GM23338 (cell line): ENCODE results near the gene CNPY2. TPM values are rescaled to one million over a fixed set of nuclear protein-coding genes. Genes with fewer than 3 reads are reported as not detected.

Source experiments
- ATAC-seq: fragments of 200-7000 bp; cut with Tn5 transposase; 3 replicates; pipeline ENCODE4 v1.9.1; 2020
- DNase-seq: peaks from one replicate; pipeline ENCODE4 v3.0.0-alpha.2; 2015; ENCODE audit warnings: low spot score
- H2AFZ ChIP-seq: fragments of 200-600 bp; sonication (generic); 2 replicates; pipeline ENCODE4 v1.8.0; 2016; ENCODE audit warnings: antibody characterized with exemption, mild to moderate bottlenecking, moderate library complexity
- H3F3A ChIP-seq: fragments of 200-600 bp; sonication (generic); replicated peaks from 2 replicates; pipeline ENCODE4 v1.8.0; 2017; ENCODE audit warnings: antibody characterized with exemption, mixed run types, low read depth
- H3K27ac ChIP-seq: fragments of 200-600 bp; sonication (generic); 2 replicates; pipeline ENCODE4 v1.6.1; 2016; ENCODE audit warnings: low read depth
- H3K27me3 ChIP-seq: fragments of 200-600 bp; sonication (generic); 2 replicates; pipeline ENCODE4 v1.8.0; 2016; ENCODE audit warnings: mild to moderate bottlenecking, mixed run types, moderate library complexity; ENCODE audit not compliant: insufficient read depth
- H3K36me3 ChIP-seq: fragments of 200-600 bp; sonication (generic); 2 replicates; pipeline ENCODE4 v1.8.0; 2016; ENCODE audit warnings: mild to moderate bottlenecking; ENCODE audit not compliant: insufficient read depth
- H3K4me1 ChIP-seq: fragments of 200-600 bp; sonication (generic); 2 replicates; pipeline ENCODE4 v1.8.0; 2016; ENCODE audit warnings: mild to moderate bottlenecking, moderate library complexity; ENCODE audit not compliant: insufficient read depth
- H3K4me2 ChIP-seq: fragments of 200-600 bp; sonication (generic); 2 replicates; pipeline ENCODE4 v1.7.1; 2017; ENCODE audit warnings: mixed run types
- H3K4me3 ChIP-seq: fragments of 200-600 bp; sonication (generic); 2 replicates; pipeline ENCODE4 v1.6.1; 2016; ENCODE audit warnings: mixed run types
- H3K79me2 ChIP-seq: fragments of 200-600 bp; sonication (generic); replicated peaks from 2 replicates; pipeline ENCODE4 v1.8.0; 2017; ENCODE audit warnings: mild to moderate bottlenecking; ENCODE audit not compliant: insufficient read depth
- H3K9me2 ChIP-seq: fragments of 200-600 bp; sonication (generic); 2 replicates; pipeline ENCODE4 v1.8.0; 2017; ENCODE audit not compliant: insufficient read depth
- H4K20me1 ChIP-seq: fragments of 200-600 bp; sonication (generic); replicated peaks from 2 replicates; pipeline ENCODE4 v1.8.0; 2017; ENCODE audit warnings: mild to moderate bottlenecking; ENCODE audit not compliant: insufficient read depth
- H3K27ac Mint-ChIP-seq: 2 replicates; pipeline ENCODE4 v1.8.0; 2020; ENCODE audit warnings: inconsistent platforms, mild to moderate bottlenecking, moderate library complexity, mixed read lengths
- H3K27me3 Mint-ChIP-seq: 3 replicates; pipeline ENCODE4 v1.8.0; 2022; ENCODE audit warnings: low read depth, mild to moderate bottlenecking, moderate library complexity, mixed read lengths, inconsistent platforms; ENCODE audit not compliant: insufficient read depth, poor library complexity
- H3K36me3 Mint-ChIP-seq: 3 replicates; pipeline ENCODE4 v1.8.0; 2021; ENCODE audit warnings: low read depth, mild to moderate bottlenecking, inconsistent platforms, moderate library complexity, mixed read lengths
- H3K4me1 Mint-ChIP-seq: 3 replicates; pipeline ENCODE4 v1.8.0; 2020; ENCODE audit warnings: mild to moderate bottlenecking, inconsistent platforms, mixed read lengths
- H3K4me3 Mint-ChIP-seq: 3 replicates; pipeline ENCODE4 v1.8.0; 2021; ENCODE audit warnings: moderate library complexity, mild to moderate bottlenecking, inconsistent platforms, mixed read lengths
- H3K9me3 Mint-ChIP-seq: 3 replicates; pipeline ENCODE4 v1.8.0; 2020; ENCODE audit warnings: moderate library complexity, mild to moderate bottlenecking, inconsistent platforms, mixed read lengths
- CREB1 ChIP-seq: fragments of 250-450 bp; sonication (Bioruptor Pico); IDR thresholded peaks from 2 replicates; pipeline ENCODE4 v1.5.0; 2020; ENCODE audit warnings: low read depth, mild to moderate bottlenecking, moderate library complexity
- ETS1 ChIP-seq: IDR thresholded peaks from 2 replicates; pipeline ENCODE4 v1.6.1; 2016; ENCODE audit warnings: antibody characterized with exemption
- EZH2phosphoT487 ChIP-seq: fragments of 200-600 bp; sonication (generic); IDR thresholded peaks from one replicate; pipeline ENCODE4 v1.8.1; 2018; ENCODE audit warnings: antibody characterized with exemption; ENCODE audit not compliant: unreplicated experiment
- JUNB ChIP-seq: IDR thresholded peaks from one replicate; pipeline ENCODE4 v1.6.1; 2016; ENCODE audit warnings: antibody characterized with exemption; ENCODE audit not compliant: unreplicated experiment
- POLR2AphosphoS5 ChIP-seq: IDR thresholded peaks from 2 replicates; pipeline ENCODE4 v1.6.1; 2016; ENCODE audit warnings: antibody characterized with exemption, low read depth
- ZNF331 ChIP-seq: fragments of 250-450 bp; sonication (Bioruptor Pico); IDR thresholded peaks from 2 replicates; pipeline ENCODE4 v1.5.0; 2020; ENCODE audit warnings: low read depth, mild to moderate bottlenecking, moderate library complexity
- ZNF462 ChIP-seq: fragments of 250-450 bp; sonication (Bioruptor Pico); IDR thresholded peaks from 2 replicates; pipeline ENCODE4 v1.5.0; 2020; ENCODE audit warnings: mild to moderate bottlenecking, moderate library complexity
- polyA plus RNA-seq: library from polyadenylated mRNA; unstranded; fragments of >200 nt; fragmentation: Nextera tagmentation; extraction: Ambion mirVana; gene quantifications from 2 replicates; pipeline ENCODE4 v1.2.1, GENCODE V29; 2016
- total RNA-seq: library from RNA; depleted of rRNA; stranded (reverse); fragments of >200 nt; shearing (Covaris generic); gene quantifications from 2 replicates; pipeline ENCODE4 v1.2.3, GENCODE V29; 2014
- TF ChIP-seq, protein P1 (sequence below), 2 experiments: fragments of 200-600 bp in 1 of 2; sonication (generic) in 1 of 2; conservative IDR thresholded peaks; 2 replicates each; pipeline versions ENCODE4 v1.5.1 to v1.6.1; 2016 to 2017; ENCODE audit warnings: antibody characterized with exemption in 2 of 2, low read depth in 2 of 2, mild to moderate bottlenecking in 2 of 2, moderate library complexity in 1 of 2
- TF ChIP-seq, protein P2 (sequence below): IDR thresholded peaks from one replicate; pipeline ENCODE4 v1.6.1; 2018; ENCODE audit warnings: antibody characterized with exemption; ENCODE audit not compliant: unreplicated experiment

Gene CNPY2
- total and polyA plus RNA-seq, 2 experiments from 2014 or later: 119 to 316 TPM

DNA sequence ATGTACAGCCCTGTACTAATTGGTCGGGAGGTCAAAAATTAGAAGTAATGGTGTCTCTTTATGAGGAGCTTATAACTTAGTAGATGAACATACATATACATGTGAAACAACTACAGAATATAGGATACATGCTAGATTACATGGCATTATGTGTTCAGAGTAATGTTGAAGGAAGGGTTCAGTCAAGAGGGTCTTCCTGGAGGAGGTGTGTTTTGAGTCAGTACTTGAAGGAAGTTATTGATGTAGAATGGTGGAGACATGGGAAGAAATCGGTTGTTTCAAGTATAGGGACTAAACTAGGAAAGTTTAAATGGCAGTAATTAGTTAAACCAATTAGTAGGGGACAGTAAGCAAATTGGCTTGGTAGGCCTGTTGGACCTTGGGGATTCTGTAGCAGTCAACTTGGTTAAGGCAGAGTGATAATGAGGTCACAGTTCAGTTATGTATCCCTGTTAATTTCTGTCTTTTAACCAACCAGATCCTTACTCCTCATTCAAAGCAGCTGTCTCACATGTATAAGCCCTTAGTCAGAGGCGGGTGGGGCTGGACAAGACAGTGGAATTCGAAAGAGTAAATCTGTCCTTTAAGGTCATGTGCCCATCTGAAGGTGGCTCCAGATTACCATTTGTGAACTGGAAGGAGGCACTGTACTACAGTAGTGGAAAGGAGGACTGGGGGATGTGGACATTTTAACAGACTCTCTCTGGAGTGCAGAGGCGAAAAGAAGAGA lies 54.1 kb downstream of the CNPY2 start (continued):
- TF ChIP-seq ZNF462 (CRISPR knock-in tag): no peak
- no peak for TF ChIP-seq ETS1

- no peak for ATAC-seq
- Histone ChIP-seq H4K20me1 (peaks cover 10% of the 10 kb centered on the region), H3K4me1 (peaks cover 17% of the 10 kb centered on the region), H3K36me3 (peaks cover 10% of the 10 kb centered on the region; the same call in 1 of the 2 replicates), H3K27ac (no peak overlapping the region), H3K79me2 (peaks cover 13% of the 10 kb centered on the region; the same call in 1 of the 2 replicates), H3K9me2 (no peaks in the 10 kb centered on the region), H2AFZ (no peak overlapping the region), H3K27me3 (no peaks in the 10 kb centered on the region), H3F3A (peaks cover 19% of the 10 kb centered on the region), H3K4me2 (no peak overlapping the region), H3K4me3 (no peak overlapping the region)
- no peak for DNase-seq
- Mint-ChIP-seq H3K36me3 (peaks cover 8% of the 10 kb centered on the region), H3K27me3 (peaks cover 25% of the 10 kb centered on the region), H3K27ac (no peak overlapping the region), H3K4me3 (no peak overlapping the region), H3K4me1 (peaks cover 18% of the 10 kb centered on the region), H3K9me3 (no peaks in the 10 kb centered on the region; the same call in 1 of the 3 replicates)
- TF ChIP-seq, protein P1, sequence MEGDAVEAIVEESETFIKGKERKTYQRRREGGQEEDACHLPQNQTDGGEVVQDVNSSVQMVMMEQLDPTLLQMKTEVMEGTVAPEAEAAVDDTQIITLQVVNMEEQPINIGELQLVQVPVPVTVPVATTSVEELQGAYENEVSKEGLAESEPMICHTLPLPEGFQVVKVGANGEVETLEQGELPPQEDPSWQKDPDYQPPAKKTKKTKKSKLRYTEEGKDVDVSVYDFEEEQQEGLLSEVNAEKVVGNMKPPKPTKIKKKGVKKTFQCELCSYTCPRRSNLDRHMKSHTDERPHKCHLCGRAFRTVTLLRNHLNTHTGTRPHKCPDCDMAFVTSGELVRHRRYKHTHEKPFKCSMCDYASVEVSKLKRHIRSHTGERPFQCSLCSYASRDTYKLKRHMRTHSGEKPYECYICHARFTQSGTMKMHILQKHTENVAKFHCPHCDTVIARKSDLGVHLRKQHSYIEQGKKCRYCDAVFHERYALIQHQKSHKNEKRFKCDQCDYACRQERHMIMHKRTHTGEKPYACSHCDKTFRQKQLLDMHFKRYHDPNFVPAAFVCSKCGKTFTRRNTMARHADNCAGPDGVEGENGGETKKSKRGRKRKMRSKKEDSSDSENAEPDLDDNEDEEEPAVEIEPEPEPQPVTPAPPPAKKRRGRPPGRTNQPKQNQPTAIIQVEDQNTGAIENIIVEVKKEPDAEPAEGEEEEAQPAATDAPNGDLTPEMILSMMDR (conservative IDR thresholded peaks at IDR 0.05; ENCODE audit: low read depth in 2 of 2): no peak
- no peak for TF ChIP-seq JUNB
- TF ChIP-seq CREB1 (CRISPR knock-in tag): no peak
- TF ChIP-seq EZH2phosphoT487: no peak
- TF ChIP-seq, protein P2, sequence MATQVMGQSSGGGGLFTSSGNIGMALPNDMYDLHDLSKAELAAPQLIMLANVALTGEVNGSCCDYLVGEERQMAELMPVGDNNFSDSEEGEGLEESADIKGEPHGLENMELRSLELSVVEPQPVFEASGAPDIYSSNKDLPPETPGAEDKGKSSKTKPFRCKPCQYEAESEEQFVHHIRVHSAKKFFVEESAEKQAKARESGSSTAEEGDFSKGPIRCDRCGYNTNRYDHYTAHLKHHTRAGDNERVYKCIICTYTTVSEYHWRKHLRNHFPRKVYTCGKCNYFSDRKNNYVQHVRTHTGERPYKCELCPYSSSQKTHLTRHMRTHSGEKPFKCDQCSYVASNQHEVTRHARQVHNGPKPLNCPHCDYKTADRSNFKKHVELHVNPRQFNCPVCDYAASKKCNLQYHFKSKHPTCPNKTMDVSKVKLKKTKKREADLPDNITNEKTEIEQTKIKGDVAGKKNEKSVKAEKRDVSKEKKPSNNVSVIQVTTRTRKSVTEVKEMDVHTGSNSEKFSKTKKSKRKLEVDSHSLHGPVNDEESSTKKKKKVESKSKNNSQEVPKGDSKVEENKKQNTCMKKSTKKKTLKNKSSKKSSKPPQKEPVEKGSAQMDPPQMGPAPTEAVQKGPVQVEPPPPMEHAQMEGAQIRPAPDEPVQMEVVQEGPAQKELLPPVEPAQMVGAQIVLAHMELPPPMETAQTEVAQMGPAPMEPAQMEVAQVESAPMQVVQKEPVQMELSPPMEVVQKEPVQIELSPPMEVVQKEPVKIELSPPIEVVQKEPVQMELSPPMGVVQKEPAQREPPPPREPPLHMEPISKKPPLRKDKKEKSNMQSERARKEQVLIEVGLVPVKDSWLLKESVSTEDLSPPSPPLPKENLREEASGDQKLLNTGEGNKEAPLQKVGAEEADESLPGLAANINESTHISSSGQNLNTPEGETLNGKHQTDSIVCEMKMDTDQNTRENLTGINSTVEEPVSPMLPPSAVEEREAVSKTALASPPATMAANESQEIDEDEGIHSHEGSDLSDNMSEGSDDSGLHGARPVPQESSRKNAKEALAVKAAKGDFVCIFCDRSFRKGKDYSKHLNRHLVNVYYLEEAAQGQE: no peak
- no peak for TF ChIP-seq POLR2AphosphoS5
- no peak for TF ChIP-seq ZNF331 (CRISPR knock-in tag)
- no peak for TF ChIP-seq ETS1
Observed at GRCh38 chr12:56260921-56261320, 54.9 kb downstream of the CNPY2 start.
